ENCODE measurements around the gene NDUFAB1. TPM values are rescaled to one million over a fixed set of nuclear protein-coding genes. Genes with fewer than 3 reads are reported as not detected.

Gene NDUFAB1
- total and polyA plus RNA-seq, 2 of the 13 experiments (the other 11 are each of a cell fraction or from before 2014, with no cell fraction given) = 221 to 601 TPM

DNA sequence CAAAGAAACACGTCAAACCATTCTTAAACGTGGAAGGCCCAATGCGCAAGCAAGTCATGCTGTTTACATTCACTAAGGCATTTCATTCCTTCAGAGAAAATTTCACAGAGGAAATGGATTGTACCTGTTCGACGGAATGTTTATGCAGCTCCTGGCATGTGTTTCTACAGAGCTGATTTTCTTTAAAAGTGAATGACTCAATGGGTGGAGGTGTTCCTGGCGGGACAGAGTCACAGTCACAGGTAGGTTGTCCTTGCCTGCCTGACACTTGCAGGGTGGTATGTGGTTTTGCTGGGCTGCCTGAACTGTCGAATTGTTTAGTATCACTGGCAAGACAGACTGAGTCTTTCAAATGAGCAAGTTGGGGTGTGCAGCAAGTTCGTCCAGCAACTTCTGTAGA is 33.4 kb upstream of the NDUFAB1 start:
- no peaks in the 10 kb centered on the region for H3K27me3 ChIP-seq (ENCODE audit: control insufficient read depth in 1 of 2, insufficient read depth in 2 of 2, low read length in 2 of 2)
- 97% methylated on average over 8 of the region's 8 CpGs for WGBS (ENCODE audit: low lambda C conversion rate)
- H3K9ac ChIP-seq (ENCODE audit: insufficient read depth, low read depth, low read length) = no peak overlapping the region
- FAIRE-seq (no peak), DNase-seq (ENCODE audit: low spot score) (no peak), ATAC-seq (no peak)
- H3K4me1 ChIP-seq (ENCODE audit: insufficient read depth, low read length) = 0 out of 2 replicates have a peak, but pooled peaks cover 5% of the 10 kb centered on the region
- in situ Hi-C loops (cut with HindIII; ENCODE audit: extremely low pct_ligation_motif_present, low pct_unique_long_range_greater_than_20kb) = no loop called here
- intact Hi-C loops (cut with micrococcal nuclease; ENCODE audit: unreplicated experiment) = no loop called here
- BruUV-seq (replicated peaks) = no TSS peak
- CTCF ChIA-PET (ENCODE audit: low intra/inter-chr PET ratio, low total read pairs) = no interaction called here
- H3K79me2 ChIP-seq (ENCODE audit: insufficient read depth, low read length) = peaks cover 8% of the 10 kb centered on the region
- H3K4me3 ChIP-seq (replicated peaks in 1 of 3; ENCODE audit: insufficient read depth in 1 of 3, low read depth in 2 of 3, low read length in 3 of 3) = no peak overlapping the region
- no peak overlapping the region for H3K27ac ChIP-seq (ENCODE audit: extremely low read length, insufficient read depth, low read length)
- H4K20me1 ChIP-seq (ENCODE audit: insufficient read depth, low read length) = no peaks in the 10 kb centered on the region
- no peaks in the 10 kb centered on the region for H3K9me3 ChIP-seq (ENCODE audit: low read length)
- no peak overlapping the region for H3K4me2 ChIP-seq (ENCODE audit: low read depth, low read length)
- H3K36me3 ChIP-seq (replicated peaks in 1 of 2; ENCODE audit: control insufficient read depth in 1 of 2, insufficient read depth in 2 of 2, low read length in 2 of 2) = peaks cover 22 to 75% of the 10 kb centered on the region in 2 experiments
- POLR2A ChIA-PET = interaction anchor here (1.9 kb wide), 1 partner anchor 12 kb away, joined by 5 read pairs; the partner anchor contains the start of genes DCTN5 and PALB2
- no peak overlapping the region for H2AFZ ChIP-seq (ENCODE audit: low read length)
- no peak for TF ChIP-seq ZFP82 (CRISPR knock-in tag; IDR thresholded peaks at IDR 0.05; ENCODE audit: borderline replicate concordance)
- no peak for TF ChIP-seq ZNF230 (CRISPR knock-in tag; IDR thresholded peaks at IDR 0.05)
- TF ChIP-seq, protein P1, sequence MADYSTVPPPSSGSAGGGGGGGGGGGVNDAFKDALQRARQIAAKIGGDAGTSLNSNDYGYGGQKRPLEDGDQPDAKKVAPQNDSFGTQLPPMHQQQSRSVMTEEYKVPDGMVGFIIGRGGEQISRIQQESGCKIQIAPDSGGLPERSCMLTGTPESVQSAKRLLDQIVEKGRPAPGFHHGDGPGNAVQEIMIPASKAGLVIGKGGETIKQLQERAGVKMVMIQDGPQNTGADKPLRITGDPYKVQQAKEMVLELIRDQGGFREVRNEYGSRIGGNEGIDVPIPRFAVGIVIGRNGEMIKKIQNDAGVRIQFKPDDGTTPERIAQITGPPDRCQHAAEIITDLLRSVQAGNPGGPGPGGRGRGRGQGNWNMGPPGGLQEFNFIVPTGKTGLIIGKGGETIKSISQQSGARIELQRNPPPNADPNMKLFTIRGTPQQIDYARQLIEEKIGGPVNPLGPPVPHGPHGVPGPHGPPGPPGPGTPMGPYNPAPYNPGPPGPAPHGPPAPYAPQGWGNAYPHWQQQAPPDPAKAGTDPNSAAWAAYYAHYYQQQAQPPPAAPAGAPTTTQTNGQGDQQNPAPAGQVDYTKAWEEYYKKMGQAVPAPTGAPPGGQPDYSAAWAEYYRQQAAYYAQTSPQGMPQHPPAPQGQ (CRISPR knock-in tag; IDR thresholded peaks at IDR 0.05; ENCODE audit: borderline replicate concordance) = no peak
- no peak for TF ChIP-seq ZBTB21 (CRISPR knock-in tag; IDR thresholded peaks at IDR 0.05)
- no peak for TF ChIP-seq RXRB (CRISPR knock-in tag; IDR thresholded peaks at IDR 0.05; ENCODE audit: borderline replicate concordance)
- no peak for TF ChIP-seq ATM (IDR thresholded peaks at IDR 0.05; ENCODE audit: borderline replicate concordance)
- no peak for TF ChIP-seq HCFC1 (IDR thresholded peaks at IDR 0.05; ENCODE audit: low read depth, low read length)
- no peak for TF ChIP-seq HDAC6 (IDR thresholded peaks at IDR 0.05; ENCODE audit: low read depth, low read length)
- TF ChIP-seq SKIL (CRISPR knock-in tag; IDR thresholded peaks at IDR 0.05; ENCODE audit: borderline replicate concordance) = no peak
- TF ChIP-seq ZHX1 (CRISPR knock-in tag; IDR thresholded peaks at IDR 0.05; ENCODE audit: low read depth) = no peak
- no peak for TF ChIP-seq ZSCAN30 (CRISPR knock-in tag; IDR thresholded peaks at IDR 0.05)
- no peak for TF ChIP-seq E2F5 (CRISPR knock-in tag; conservative IDR thresholded peaks at IDR 0.05)
- TF ChIP-seq HOXA9 (CRISPR knock-in tag; IDR thresholded peaks at IDR 0.05; ENCODE audit: borderline replicate concordance) = no peak
- TF ChIP-seq, protein P2, sequence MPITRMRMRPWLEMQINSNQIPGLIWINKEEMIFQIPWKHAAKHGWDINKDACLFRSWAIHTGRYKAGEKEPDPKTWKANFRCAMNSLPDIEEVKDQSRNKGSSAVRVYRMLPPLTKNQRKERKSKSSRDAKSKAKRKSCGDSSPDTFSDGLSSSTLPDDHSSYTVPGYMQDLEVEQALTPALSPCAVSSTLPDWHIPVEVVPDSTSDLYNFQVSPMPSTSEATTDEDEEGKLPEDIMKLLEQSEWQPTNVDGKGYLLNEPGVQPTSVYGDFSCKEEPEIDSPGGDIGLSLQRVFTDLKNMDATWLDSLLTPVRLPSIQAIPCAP (CRISPR knock-in tag; IDR thresholded peaks at IDR 0.05; ENCODE audit: low read depth) = no peak
- no peak for TF ChIP-seq HNRNPH1 (optimal IDR thresholded peaks at IDR 0.05; ENCODE audit: low read depth, low read length)
- no peak for TF ChIP-seq ZNF317 (CRISPR knock-in tag; IDR thresholded peaks at IDR 0.05)
- no peak for TF ChIP-seq ZNF136 (CRISPR knock-in tag; IDR thresholded peaks at IDR 0.05; ENCODE audit: low read depth)

All from HepG2 (cell line).